Measurements from ENCODE around the gene OR6C76. TPM values are rescaled to one million over a fixed set of nuclear protein-coding genes. Genes with fewer than 3 reads are reported as not detected.
"Not testable (repeated sequence)": the region's sequence is repeated elsewhere in the genome, so short reads cannot be mapped to it uniquely, and the experiment has no call there.

The OR6C76 gene
- total RNA-seq, 5 donors from 2014 or later (not counting 1 experiment from before 2014, with no cell fraction given) = not detected

GRCh38 chr12:55420307-55420962, 5.6 kb upstream of the OR6C76 start:
- Mint-ChIP-seq H3K9me3 (no peaks in the 10 kb centered on the region), H3K4me1 (peaks cover 2 to 3% (median 3%) of the 10 kb centered on the region in 3 donors), H3K27me3 (peaks cover 46 to 51% of the 10 kb centered on the region in 2 donors), H3K27ac (no peak overlapping the region), H3K36me3 (no peaks in the 10 kb centered on the region), H3K4me3 (no peak overlapping the region)
- H3K9me3 ChIP-seq = no peaks in the 10 kb centered on the region
- peaks cover 4 to 10% of the 10 kb centered on the region in 2 experiments for H3K27me3 ChIP-seq (replicated peaks in 1 of 2; ENCODE audit: control insufficient read depth in 2 of 2, extremely low read depth in 1 of 2, insufficient read depth in 2 of 2, low read length in 1 of 2)
- 64% methylated on average over 1 of the region's 2 CpGs for WGBS (ENCODE audit: insufficient coverage)
- ATAC-seq (replicated peaks in 1 of 4) = no peak
- CTCF ChIA-PET = no interaction called here
- H3K36me3 ChIP-seq (ENCODE audit: control insufficient read depth in 2 of 2, extremely low read depth in 1 of 2, insufficient read depth in 1 of 2, low read length in 1 of 2) = no peaks in the 10 kb centered on the region
- no peaks in the 10 kb centered on the region for H3K4me1 ChIP-seq (ENCODE audit: control insufficient read depth in 1 of 2, extremely low read depth in 1 of 2, insufficient read depth in 2 of 2, low read length in 2 of 2)
- H3K27ac ChIP-seq (ENCODE audit: low read length) = no peak overlapping the region
- POLR2A ChIA-PET = interaction anchor here in 1 of 2 donors (0.5 kb wide), 1 partner anchor 193 kb away, joined by 8 read pairs; no protein-coding TSS in a partner anchor
- H3K4me3 ChIP-seq (ENCODE audit: control insufficient read depth in 1 of 2, extremely low read depth in 1 of 2, low read length in 1 of 2) = no peak overlapping the region
- no peak for DNase-seq

- no peak for DNase-seq
- no peaks in the 10 kb centered on the region for H3K4me1 ChIP-seq (ENCODE audit: control insufficient read depth in 1 of 2, extremely low read depth in 1 of 2, insufficient read depth in 2 of 2, low read length in 2 of 2)
- Mint-ChIP-seq H3K36me3 (no peaks in the 10 kb centered on the region), H3K27me3 (peaks cover 18 to 25% of the 10 kb centered on the region in 2 donors), H3K4me3 (no peak overlapping the region), H3K27ac (no peak overlapping the region), H3K4me1 (no peaks in the 10 kb centered on the region), H3K9me3 (no peaks in the 10 kb centered on the region)
- no peak overlapping the region for H3K4me3 ChIP-seq (ENCODE audit: control insufficient read depth in 1 of 2, extremely low read depth in 1 of 2, low read length in 1 of 2)
- WGBS (ENCODE audit: insufficient coverage) = no CpG with 5 or more reads among the region's 1 CpG
- no peak for ATAC-seq (replicated peaks in 1 of 4)
- no peak overlapping the region for H3K27ac ChIP-seq (ENCODE audit: low read length)
- no peaks in the 10 kb centered on the region for H3K27me3 ChIP-seq (replicated peaks in 1 of 2; ENCODE audit: control insufficient read depth in 2 of 2, extremely low read depth in 1 of 2, insufficient read depth in 2 of 2, low read length in 1 of 2)
- H3K36me3 ChIP-seq (ENCODE audit: control insufficient read depth in 2 of 2, extremely low read depth in 1 of 2, insufficient read depth in 1 of 2, low read length in 1 of 2) = no peaks in the 10 kb centered on the region
- CTCF ChIA-PET = no interaction called here
- no peaks in the 10 kb centered on the region for H3K9me3 ChIP-seq
- POLR2A ChIA-PET = no interaction called here
These were observed 2.5 kb downstream of the OR6C76 start for GRCh38 chr12:55428331-55429243.

GRCh38 chr12:55441233-55441632, 15.2 kb downstream of the OR6C76 start:
- H3K27ac ChIP-seq (ENCODE audit: low read length); POLR2A ChIA-PET; H3K36me3 Mint-ChIP-seq; CTCF ChIA-PET; DNase-seq; H3K9me3 ChIP-seq; ATAC-seq (replicated peaks in 1 of 4); H3K4me3 Mint-ChIP-seq; H3K36me3 ChIP-seq (ENCODE audit: control insufficient read depth in 2 of 2, extremely low read depth in 1 of 2, insufficient read depth in 1 of 2, low read length in 1 of 2); H3K27me3 ChIP-seq (replicated peaks in 1 of 2; ENCODE audit: control insufficient read depth in 2 of 2, extremely low read depth in 1 of 2, insufficient read depth in 2 of 2, low read length in 1 of 2); H3K4me1 ChIP-seq (ENCODE audit: control insufficient read depth in 1 of 2, extremely low read depth in 1 of 2, insufficient read depth in 2 of 2, low read length in 2 of 2); H3K4me1 Mint-ChIP-seq; H3K27ac Mint-ChIP-seq; H3K4me3 ChIP-seq (ENCODE audit: control insufficient read depth in 1 of 2, extremely low read depth in 1 of 2, low read length in 1 of 2): not testable (repeated sequence)
- Mint-ChIP-seq H3K27me3 (peaks cover 8 to 13% of the 10 kb centered on the region in 2 donors), H3K9me3 (peaks cover 0 to 22% (median 19%) of the 10 kb centered on the region in 3 donors)
- WGBS (ENCODE audit: insufficient coverage) = 83% methylated on average over 1 of the region's 5 CpGs

GRCh38 chr12:55443776-55444175, 17.7 kb downstream of the OR6C76 start, which contains the start of gene OR6C2:
TSS of gene OR6C2 (plus strand) at chr12:55444076. CDS start at chr12:55452214, 8,138 bp downstream.
- Mint-ChIP-seq H3K4me1 (no peaks in the 10 kb centered on the region), H3K9me3 (peaks cover 0 to 22% (median 19%) of the 10 kb centered on the region in 3 donors), H3K27ac (no peak within 1 kb of the TSS), H3K4me3 (no peak within 1 kb of the TSS), H3K36me3 (no peaks in the 10 kb centered on the region), H3K27me3 (peaks cover 15 to 17% of the 10 kb centered on the region in 2 donors)
- Histone ChIP-seq H3K9me3 (no peaks in the 10 kb centered on the region), H3K4me3 (ENCODE audit: control insufficient read depth in 1 of 2, extremely low read depth in 1 of 2, low read length in 1 of 2) (no peak within 1 kb of the TSS), H3K4me1 (ENCODE audit: control insufficient read depth in 1 of 2, extremely low read depth in 1 of 2, insufficient read depth in 2 of 2, low read length in 2 of 2) (no peaks in the 10 kb centered on the region), H3K27ac (ENCODE audit: low read length) (no peak within 1 kb of the TSS), H3K27me3 (replicated peaks in 1 of 2; ENCODE audit: control insufficient read depth in 2 of 2, extremely low read depth in 1 of 2, insufficient read depth in 2 of 2, low read length in 1 of 2) (no peaks in the 10 kb centered on the region), H3K36me3 (ENCODE audit: control insufficient read depth in 2 of 2, extremely low read depth in 1 of 2, insufficient read depth in 1 of 2, low read length in 1 of 2) (no peaks in the 10 kb centered on the region)
- no CpG with 5 or more reads among the region's 2 CpGs for WGBS (ENCODE audit: insufficient coverage)
- ChIA-PET POLR2A (no interaction called here), CTCF (interaction anchor here in 1 of 2 donors (0.7 kb wide), 1 partner anchor 10 kb away, joined by 3 read pairs; no protein-coding TSS in a partner anchor)
- ATAC-seq (replicated peaks in 1 of 4) (no peak), DNase-seq (no peak)

GRCh38 chr12:55445357-55445756, 19.3 kb downstream of the OR6C76 start:
- no peak for ATAC-seq (replicated peaks in 1 of 4)
- H3K27me3 ChIP-seq (replicated peaks in 1 of 2; ENCODE audit: control insufficient read depth in 2 of 2, extremely low read depth in 1 of 2, insufficient read depth in 2 of 2, low read length in 1 of 2) = peaks cover 0 to 3% of the 10 kb centered on the region in 2 experiments
- H3K9me3 Mint-ChIP-seq = peaks cover 0 to 15% (median 12%) of the 10 kb centered on the region in 3 donors
- H3K4me3 ChIP-seq (ENCODE audit: control insufficient read depth in 1 of 2, extremely low read depth in 1 of 2, low read length in 1 of 2) = no peak overlapping the region
- H3K36me3 Mint-ChIP-seq = no peaks in the 10 kb centered on the region
- WGBS (ENCODE audit: insufficient coverage) = no CpG with 5 or more reads among the region's 1 CpG
- no peaks in the 10 kb centered on the region for H3K9me3 ChIP-seq
- no peak for DNase-seq
- H3K4me1 ChIP-seq (ENCODE audit: control insufficient read depth in 1 of 2, extremely low read depth in 1 of 2, insufficient read depth in 2 of 2, low read length in 2 of 2) = no peaks in the 10 kb centered on the region
- H3K27me3 Mint-ChIP-seq = peaks cover 13 to 17% of the 10 kb centered on the region in 2 donors
- no peaks in the 10 kb centered on the region for H3K4me1 Mint-ChIP-seq
- no peak overlapping the region for H3K27ac Mint-ChIP-seq
- H3K36me3 ChIP-seq (ENCODE audit: control insufficient read depth in 2 of 2, extremely low read depth in 1 of 2, insufficient read depth in 1 of 2, low read length in 1 of 2) = no peaks in the 10 kb centered on the region
- POLR2A ChIA-PET = no interaction called here
- H3K4me3 Mint-ChIP-seq = no peak overlapping the region
- H3K27ac ChIP-seq (ENCODE audit: low read length) = no peak overlapping the region
- CTCF ChIA-PET = no interaction called here

- Mint-ChIP-seq H3K4me3 (no peak overlapping the region), H3K9me3 (peaks cover 0 to 8% (median 6%) of the 10 kb centered on the region in 3 donors), H3K36me3 (no peaks in the 10 kb centered on the region), H3K4me1 (no peaks in the 10 kb centered on the region), H3K27ac (no peak overlapping the region), H3K27me3 (peaks cover 14 to 19% of the 10 kb centered on the region in 2 donors)
- ChIA-PET POLR2A (no interaction called here), CTCF (no interaction called here)
- Histone ChIP-seq H3K4me1 (ENCODE audit: control insufficient read depth in 1 of 2, extremely low read depth in 1 of 2, insufficient read depth in 2 of 2, low read length in 2 of 2) (no peaks in the 10 kb centered on the region), H3K36me3 (ENCODE audit: control insufficient read depth in 2 of 2, extremely low read depth in 1 of 2, insufficient read depth in 1 of 2, low read length in 1 of 2) (no peaks in the 10 kb centered on the region), H3K9me3 (no peaks in the 10 kb centered on the region), H3K27me3 (replicated peaks in 1 of 2; ENCODE audit: control insufficient read depth in 2 of 2, extremely low read depth in 1 of 2, insufficient read depth in 2 of 2, low read length in 1 of 2) (peaks cover 0 to 5% of the 10 kb centered on the region in 2 experiments), H3K27ac (ENCODE audit: low read length) (no peak overlapping the region), H3K4me3 (ENCODE audit: control insufficient read depth in 1 of 2, extremely low read depth in 1 of 2, low read length in 1 of 2) (no peak overlapping the region)
- ATAC-seq (replicated peaks in 1 of 4) = no peak
- WGBS (ENCODE audit: insufficient coverage) = 85% methylated on average over 5 of the region's 5 CpGs
- DNase-seq = no peak
These were observed 20.3 kb downstream of the OR6C76 start for GRCh38 chr12:55446326-55446725.

Data from T-cell (primary cell).